ENCODE measurements around the gene NUP210.
"Not testable (repeated sequence)": the region's sequence is repeated elsewhere in the genome, so short reads cannot be mapped to it uniquely, and the experiment has no call there.

The NUP210 gene

GRCh38 chr3:13406190-13406589 is 13.9 kb downstream of the NUP210 start:
- DNase-seq (ENCODE audit: low read depth), result no peak

GRCh38 chr3:13405614-13406013 is 14.5 kb downstream of the NUP210 start:
- DNase-seq (ENCODE audit: low read depth), result no peak

GRCh38 chr3:13404626-13405452 is 15.3 kb downstream of the NUP210 start:
- no peak for DNase-seq (ENCODE audit: low read depth)

- DNase-seq (ENCODE audit: low read depth), result no peak
Observed at GRCh38 chr3:13403847-13404246, 16.3 kb downstream of the NUP210 start.

GRCh38 chr3:13403213-13403819 is 16.8 kb downstream of the NUP210 start:
- no peak for DNase-seq (ENCODE audit: low read depth)

GRCh38 chr3:13401149-13401548 is 19.0 kb downstream of the NUP210 start:
- DNase-seq (ENCODE audit: low read depth), result no peak

- no peak for DNase-seq (ENCODE audit: low read depth)
Observed at GRCh38 chr3:13400114-13400673, 19.9 kb downstream of the NUP210 start.

GRCh38 chr3:13399603-13400002 is 20.5 kb downstream of the NUP210 start:
- DNase-seq (ENCODE audit: low read depth), result no peak

GRCh38 chr3:13397316-13397715 is 22.8 kb downstream of the NUP210 start:
- no peak for DNase-seq (ENCODE audit: low read depth)

- no peak for DNase-seq (ENCODE audit: low read depth)
Observed at GRCh38 chr3:13394363-13394762, 25.8 kb downstream of the NUP210 start.

- no peak for DNase-seq (ENCODE audit: low read depth)
Observed at GRCh38 chr3:13393427-13394360, 26.4 kb downstream of the NUP210 start.

- no peak for DNase-seq (ENCODE audit: low read depth)
Observed at GRCh38 chr3:13391308-13391707, 28.8 kb downstream of the NUP210 start.

- no peak for DNase-seq (ENCODE audit: low read depth)
Observed at GRCh38 chr3:13389378-13389777, 30.7 kb downstream of the NUP210 start.

GRCh38 chr3:13388816-13389215 is 31.3 kb downstream of the NUP210 start:
- DNase-seq (ENCODE audit: low read depth), result no peak

GRCh38 chr3:13385373-13385965 is 34.7 kb downstream of the NUP210 start:
- DNase-seq (ENCODE audit: low read depth), result no peak

- no peak for DNase-seq (ENCODE audit: low read depth)
Observed at GRCh38 chr3:13380971-13381370, 39.2 kb downstream of the NUP210 start.

GRCh38 chr3:13379201-13379830 is 40.8 kb downstream of the NUP210 start:
- DNase-seq (ENCODE audit: low read depth), result no peak

GRCh38 chr3:13378155-13378554 is 42.0 kb downstream of the NUP210 start:
- DNase-seq (ENCODE audit: low read depth), result no peak

- not testable (repeated sequence) for DNase-seq (ENCODE audit: low read depth)
Observed at GRCh38 chr3:13377741-13378140, 42.4 kb downstream of the NUP210 start.

GRCh38 chr3:13377021-13377420 is 43.1 kb downstream of the NUP210 start:
- no peak for DNase-seq (ENCODE audit: low read depth)

GRCh38 chr3:13376091-13376490 is 44.0 kb downstream of the NUP210 start:
- DNase-seq (ENCODE audit: low read depth), result no peak
